Muscle of back (tissue), 11 donors: ENCODE measurements around the gene ADRM1. TPM values are rescaled to one million over a fixed set of nuclear protein-coding genes. Genes with fewer than 3 reads are reported as not detected.

Source experiments
- DNase-seq, 3 donors: peaks; one replicate each; pipeline versions ENCODE4 v3.0.0 to v3.0.0-alpha.2; 2013
- polyA plus RNA-seq, 10 donors: library from polyadenylated mRNA; unstranded; fragments of 120-200 nt; gene quantifications; one replicate each; pipeline ENCODE4 v1.2.1, GENCODE V29; 2013; ENCODE audit not compliant: insufficient read length in 10 of 10

Gene ADRM1
- polyA plus RNA-seq, 10 donors, result 42.4 to 60.8 (median 50.8) TPM

DNA sequence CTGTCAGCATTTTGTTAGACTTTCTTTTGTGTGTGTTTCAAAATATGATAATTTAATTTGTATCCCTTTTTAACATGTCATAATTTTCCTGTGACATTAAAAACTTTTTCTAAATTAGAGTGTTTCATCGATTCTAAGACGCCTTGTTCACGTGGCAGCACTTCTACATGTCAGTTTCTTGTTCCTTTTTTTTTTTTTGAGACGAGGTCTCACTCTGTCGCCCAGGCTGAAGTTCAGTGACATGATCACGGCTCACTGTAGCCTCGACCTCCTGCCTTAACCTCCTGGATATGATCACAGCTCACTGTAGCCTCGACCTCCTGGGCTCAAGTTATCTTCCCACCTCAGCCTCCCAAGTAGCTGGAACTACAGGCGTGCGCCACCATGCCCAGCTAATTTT lies 27.6 kb upstream of the ADRM1 start:
- DNase-seq, result no peak

DNA sequence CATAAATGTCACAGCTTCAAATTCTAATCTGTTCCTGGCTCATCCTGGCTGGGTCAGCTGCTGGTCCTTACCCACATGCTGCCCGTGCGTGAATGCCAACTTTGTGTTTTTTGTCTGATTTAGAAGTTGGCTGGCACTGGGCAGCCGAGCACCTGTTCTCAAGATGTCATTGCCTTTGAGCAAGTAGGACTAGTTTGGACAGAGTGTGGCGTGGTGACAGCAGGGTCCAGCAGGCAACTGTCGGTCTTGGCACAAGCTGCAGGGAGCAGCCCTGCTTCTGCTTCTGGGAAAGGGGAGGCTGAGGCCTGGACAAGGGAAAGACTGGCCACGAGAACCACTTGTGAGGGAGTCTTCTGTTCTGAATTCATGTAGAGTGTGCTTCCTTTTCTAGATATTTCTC lies 26.4 kb upstream of the ADRM1 start:
- DNase-seq, result peak; percentile 80 to 86 (median 84)

DNA sequence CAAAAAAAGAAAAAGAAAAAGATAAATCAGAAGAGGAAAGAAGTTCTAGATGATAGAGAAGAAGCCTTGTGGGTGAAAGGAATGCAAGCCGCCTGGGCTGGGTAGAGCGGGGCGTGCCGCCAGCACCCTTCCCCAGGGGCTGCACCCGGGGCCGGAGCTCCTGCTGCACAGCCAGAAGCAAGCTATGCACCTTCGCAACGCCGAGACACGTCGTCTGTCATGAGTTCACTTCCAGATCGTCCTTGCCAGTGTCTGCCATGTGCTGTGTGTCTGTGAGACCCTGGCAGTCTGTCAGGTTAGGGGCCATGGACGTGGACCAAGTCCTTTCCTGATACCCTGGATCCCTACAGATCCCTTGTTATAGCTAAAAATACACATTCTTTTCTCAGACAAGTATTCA lies 25.5 kb upstream of the ADRM1 start:
- no peak for DNase-seq

DNA sequence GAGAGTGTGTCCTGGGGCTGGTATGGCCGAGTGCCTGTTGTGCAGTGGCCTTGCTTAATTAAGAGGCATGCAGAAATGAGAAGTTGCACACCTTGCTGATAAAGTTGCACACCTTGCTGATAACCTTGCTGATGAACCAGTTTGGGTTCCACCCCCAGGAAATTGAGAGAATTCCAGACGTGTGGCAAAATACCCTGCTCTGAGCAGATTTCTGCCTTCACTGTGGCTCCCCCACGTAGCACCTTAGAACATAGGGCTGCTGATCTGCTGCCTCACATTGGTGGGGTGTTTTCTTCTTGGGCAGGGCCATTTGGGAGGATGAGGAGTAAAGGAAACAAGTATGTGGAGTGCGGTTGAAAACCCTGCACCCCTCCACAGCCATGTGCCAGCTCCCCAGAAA lies 22.5 kb upstream of the ADRM1 start:
- no peak for DNase-seq

DNA sequence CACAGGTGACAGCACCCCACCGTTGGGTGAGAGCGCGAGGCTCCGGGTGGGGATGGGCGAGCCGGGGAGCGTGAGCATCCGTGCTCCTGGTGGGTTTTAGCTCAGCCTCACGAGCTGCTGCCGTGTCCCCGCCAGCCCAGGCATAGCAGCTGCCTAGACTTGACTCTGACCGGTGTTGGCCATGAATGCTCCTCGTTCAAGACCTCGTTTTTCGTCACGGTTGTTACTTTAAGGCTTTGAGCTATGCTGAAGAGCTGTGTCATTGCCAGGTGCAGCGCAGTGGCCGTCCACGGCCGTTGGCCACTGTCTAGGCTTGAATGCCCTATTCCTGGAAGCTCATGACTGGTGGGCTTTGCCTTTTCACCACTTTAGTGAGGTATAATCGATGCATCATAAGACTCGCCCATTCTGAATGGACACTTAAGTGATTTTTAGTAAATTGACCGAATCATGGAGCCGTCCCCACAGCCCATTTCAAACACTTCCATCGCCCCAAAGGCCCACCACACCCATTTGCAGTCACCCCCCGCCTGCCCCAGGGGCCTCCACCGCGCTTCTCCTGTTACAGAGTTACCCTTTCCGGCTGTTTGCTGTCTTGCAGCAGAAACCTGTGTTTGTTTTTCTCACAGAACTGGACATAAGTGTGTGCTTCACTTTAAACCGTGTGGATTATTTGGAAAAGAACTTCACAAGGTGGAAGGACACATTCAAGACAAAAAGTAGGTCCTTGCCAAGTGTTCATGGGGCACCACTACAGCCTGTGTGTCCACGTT lies 21.4 kb upstream of the ADRM1 start:
- no peak for DNase-seq

DNA sequence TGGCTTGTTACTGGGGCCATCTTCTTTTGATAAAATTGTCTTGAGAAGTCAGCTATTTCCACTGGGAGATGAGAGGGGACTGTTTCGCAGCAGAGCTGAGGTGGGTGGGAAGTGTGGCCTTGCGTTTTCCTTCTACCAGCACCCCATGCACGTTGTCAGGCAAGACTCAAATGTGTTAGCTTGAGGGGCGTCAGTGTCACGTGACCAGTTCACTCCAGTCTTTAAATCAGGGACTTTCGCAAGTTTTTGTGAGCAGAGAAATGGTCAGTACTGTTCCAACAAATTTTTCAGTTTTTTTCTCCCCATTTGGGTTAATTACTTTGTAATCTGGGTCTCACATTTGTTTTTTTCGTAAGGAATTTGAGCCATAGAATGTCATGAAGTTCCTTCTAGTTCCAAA lies 20.7 kb upstream of the ADRM1 start:
- DNase-seq, result no peak

DNA sequence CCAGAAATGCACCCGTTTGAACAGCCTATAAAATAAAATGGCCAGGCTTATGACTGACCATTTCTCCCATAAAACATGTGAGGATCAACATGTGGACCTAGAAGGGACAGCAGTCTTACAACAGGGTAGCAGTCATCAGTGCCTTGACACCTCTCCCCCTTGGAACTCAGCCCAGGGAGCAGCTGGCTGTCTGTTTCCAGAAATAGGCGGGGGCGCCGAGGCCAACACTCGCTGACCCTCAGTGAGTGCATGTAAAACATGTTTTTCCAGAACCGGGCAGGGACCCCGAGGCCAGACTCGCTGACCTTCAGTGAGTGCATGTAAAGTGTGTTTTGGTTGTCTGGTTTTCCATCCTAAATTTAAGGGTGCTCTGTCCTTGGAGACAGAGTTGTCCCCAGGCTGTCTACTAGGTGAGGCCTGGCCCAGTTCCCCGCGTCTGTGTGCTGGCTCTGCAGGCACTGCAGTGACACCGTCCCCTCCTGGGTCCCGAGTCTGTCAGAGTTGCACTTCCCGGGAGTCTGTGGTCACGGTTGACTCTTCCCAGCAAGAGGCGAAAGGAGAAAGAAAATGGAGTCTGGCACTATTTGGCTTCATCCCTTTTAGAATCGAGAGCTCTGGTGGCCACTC lies 19.8 kb upstream of the ADRM1 start:
- DNase-seq, result peak; percentile 37 to 62 (median 53)

DNA sequence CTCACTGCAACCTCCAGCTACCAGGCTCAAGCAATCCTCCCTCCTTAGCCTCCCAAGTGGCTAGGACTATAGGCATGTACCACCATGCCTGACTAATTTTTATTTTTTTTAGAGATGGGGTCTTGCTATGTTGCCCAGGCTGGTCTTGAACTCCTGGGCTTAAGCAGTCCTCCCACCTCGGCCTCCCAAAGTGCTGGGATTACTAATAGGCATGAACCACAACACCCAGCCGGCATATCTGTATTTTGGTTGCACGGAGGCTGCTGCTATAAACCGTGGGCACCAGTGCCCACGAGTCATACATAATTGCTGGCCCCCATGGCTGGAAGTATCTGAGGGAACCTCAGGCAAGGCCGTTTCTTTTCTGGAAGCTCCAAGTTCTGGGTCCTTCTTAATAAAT lies 18.3 kb upstream of the ADRM1 start:
- DNase-seq, result no peak

DNA sequence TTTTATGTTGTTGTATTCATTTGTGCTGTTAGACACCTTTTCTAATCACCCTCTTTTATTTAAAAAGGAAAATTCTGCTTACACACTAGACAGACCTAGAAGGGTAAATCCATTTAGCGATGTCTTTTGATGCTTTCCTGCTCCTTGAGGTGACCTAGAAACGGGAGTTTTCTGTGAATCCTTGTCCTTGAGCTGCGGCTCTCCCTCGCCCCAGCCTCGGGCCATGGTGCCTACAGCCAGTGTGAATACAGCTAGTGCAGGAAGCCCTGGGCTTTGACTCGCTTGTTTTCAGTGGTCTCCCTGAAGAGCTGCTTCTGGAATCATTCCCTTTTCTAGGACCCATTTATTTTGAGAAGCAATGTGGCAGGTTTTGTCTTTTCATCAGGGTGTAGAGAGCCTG lies 17.6 kb upstream of the ADRM1 start:
- no peak for DNase-seq

DNA sequence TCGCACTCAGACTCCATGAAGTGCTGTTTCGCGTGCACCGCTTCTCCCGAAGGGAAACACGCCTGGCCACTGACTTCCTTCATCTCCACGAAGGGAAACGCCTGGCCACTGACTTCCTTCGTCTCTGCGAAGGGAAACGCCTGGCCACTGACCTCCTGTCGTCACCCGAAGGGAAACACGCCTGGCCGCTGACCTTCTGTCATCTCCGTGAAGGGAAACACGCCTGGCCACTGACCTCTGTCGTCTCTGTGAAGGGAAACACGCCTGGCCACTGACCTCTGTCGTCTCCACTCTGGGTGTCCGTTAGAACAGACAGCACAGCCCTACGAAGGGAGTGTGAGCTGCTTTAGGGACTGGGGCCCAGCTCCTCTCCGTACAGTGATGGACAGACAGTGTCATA lies 17.1 kb upstream of the ADRM1 start:
- DNase-seq, result peak in 1 of 3 donors; percentile 40

DNA sequence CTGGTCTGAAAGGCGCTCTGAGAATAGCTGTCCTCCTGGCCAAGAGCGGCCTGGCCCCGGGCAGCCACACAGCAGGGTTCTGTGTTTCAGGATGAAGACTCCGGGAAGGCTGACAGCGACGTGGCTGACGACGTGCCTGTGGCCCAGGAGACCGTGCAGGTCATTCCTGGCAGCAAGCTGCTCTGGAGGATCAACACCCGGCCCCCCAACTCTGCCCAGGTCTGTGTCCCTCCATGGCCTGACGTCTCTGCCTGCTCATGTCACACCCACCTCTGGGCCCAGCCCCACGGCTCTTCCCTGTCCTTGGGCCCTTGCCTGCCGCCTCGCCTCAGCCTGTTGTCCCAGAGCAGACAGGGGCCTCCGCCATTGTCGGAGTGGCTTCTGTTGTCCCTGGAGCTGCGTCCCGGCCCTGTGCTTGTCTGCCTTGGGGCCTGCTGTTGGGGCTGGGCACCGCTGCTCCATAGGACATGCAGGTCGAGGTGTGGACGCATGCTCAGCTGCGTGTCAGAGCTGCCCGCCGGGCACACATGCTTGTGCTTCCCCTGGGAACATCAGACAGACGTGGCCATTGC lies 16.2 kb upstream of the ADRM1 start:
- no peak for DNase-seq

DNA sequence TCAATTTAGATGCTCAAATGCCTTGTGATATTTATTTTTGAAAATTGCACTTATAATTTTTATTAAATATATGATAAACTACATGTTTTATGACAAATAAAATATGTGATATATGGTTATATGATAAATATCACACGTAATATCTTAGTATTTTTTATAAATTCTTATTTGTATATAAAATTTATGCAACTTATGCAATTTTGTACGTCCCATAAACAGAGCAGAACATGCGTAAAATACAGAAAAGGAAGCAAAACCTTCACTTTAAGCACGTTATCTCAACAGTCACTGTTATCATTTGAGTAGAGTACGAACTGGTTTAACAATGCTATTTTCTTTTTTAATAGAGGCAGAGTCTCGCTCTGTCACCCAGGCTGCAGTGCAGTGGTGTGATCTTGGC lies 15.7 kb upstream of the ADRM1 start:
- DNase-seq, result no peak

DNA sequence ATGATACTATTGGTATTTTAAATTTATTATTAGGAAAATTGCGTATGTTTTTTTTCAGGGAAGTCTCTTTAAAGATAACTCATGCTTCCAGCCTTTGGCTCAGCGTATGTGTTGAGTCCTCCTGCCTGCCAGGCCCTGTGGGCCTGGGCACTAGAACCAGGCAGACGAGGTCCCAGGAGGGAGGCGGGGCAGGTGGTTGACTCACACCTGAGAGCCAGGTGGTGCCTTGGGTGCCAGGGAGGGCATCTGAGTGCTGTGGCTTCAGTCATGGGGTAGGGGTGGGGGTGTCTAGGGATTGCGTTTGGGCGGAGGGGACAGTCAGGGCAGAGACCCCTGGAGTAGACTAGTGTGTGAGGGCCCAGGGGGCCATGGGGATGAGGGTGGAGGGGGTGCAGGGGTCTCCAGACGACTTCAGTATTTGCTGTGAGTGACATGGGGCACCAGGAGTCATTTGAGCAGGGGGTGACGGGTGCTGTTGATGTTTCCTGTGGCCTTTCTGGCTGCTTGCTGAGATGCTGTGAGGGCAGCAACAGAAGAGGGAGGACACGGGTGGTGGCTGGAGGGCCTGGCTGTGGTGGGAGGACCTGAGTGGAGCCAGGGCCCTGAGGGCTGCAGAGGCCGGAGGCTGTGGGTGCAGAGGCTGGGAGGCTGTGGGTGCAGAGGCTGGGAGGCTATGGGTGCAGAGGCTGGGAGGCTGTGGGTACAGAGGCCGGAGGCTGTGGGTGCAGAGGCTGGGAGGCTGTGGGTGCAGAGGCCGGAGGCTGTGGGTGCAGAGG lies 14.8 kb upstream of the ADRM1 start:
- DNase-seq, result no peak

DNA sequence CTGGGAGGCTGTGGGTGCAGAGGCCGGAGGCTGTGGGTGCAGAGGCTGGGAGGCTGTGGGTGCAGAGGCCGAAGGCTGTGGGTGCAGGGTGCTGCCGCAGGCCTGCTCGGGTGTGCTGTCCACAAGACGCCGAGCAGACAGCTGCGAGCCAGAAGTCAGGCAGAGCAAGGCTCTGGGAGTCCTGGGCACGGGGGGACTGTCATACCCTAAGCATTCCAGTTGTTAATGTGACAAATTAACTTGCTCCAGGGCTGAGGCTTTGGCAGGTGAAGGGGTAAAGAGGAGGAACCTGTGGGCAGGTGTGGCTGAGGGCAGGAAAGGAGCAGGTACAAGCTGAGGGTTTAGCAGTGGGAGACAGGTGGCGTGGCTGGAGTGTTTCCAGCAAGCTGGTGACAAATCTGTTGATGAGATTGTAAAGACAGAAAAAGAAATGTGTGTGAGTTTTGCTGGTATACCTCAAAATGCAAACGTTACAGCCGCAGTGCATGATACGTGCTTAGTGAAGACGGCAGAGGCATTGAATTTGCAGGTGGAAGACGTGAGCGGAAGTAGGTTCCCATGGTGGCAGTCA lies 14.2 kb upstream of the ADRM1 start:
- DNase-seq, result no peak

DNA sequence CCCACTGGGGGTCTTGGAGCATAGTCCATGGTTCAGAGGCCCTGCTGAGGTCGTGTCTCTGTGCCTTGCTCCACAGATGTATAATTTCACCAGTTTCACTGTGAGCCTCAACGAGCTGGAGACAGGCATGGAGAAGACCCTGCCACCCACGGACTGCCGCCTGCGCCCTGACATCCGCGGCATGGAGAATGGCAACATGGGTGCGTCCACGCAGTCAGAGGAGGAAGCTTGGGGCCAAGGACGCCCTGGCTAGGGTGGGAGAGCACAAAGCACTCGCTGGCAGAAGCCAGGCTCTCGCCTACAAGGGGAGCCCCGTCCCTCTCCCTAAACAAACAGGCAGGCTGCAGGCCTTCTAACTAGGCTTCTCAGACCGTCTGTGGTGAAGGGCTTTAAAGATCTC lies 13.7 kb upstream of the ADRM1 start:
- no peak for DNase-seq

DNA sequence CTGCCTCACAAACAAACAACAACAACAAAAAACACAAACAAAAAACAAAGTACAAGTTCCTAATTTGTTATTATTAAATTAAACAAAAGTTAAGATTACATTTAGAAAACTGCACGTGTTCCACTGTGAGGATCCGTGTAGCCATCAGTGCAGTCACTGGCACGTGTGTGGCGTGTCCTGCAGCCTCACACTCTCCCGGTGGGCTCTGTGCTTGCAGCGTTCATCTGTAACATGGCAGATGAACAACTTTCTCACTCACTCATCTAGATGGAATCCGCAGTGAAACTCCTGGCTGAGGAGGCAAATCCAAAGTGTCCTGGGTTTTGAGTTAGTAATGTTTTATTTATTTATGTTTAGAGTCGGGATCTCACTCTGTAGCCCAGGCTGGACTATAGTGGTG lies 12.9 kb upstream of the ADRM1 start:
- DNase-seq, result no peak

DNA sequence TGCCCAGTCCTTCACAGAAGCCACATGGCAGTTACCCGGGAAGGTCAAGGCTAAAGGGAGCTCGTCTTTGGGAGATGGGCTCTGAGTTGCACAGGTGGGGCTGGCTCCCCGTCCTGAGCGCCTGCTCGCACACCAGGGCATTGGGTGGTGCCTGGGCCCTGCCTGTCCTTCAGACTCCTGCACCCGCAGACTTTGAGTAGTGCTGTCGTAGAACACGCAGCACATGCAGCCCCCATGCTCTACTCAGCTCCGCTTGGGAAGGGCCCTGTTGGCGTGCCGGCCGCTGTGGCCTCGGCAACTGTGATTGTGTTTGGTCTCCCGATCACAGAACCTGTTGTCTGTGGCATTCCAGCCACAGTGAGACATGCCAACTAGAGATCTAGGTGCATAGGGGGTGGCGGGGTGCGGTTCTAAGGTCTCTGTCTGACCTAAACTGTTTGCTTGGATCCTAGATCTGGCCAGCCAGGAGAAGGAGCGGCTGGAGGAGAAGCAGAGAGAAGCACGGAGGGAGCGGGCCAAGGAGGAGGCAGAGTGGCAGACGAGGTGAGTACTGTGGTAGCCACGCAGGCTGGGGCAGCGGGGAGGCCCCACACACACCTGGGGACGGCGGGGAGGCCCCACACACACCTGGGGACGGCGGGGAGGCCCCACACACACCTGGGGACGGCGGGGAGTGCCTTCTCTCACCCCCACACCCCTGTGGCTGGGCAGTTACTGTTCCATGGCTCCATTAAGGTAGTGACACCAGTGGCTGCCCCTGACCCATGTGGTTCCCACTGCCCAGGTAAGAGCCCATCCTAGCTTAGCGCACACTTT lies 11.3 kb upstream of the ADRM1 start:
- no peak for DNase-seq

DNA sequence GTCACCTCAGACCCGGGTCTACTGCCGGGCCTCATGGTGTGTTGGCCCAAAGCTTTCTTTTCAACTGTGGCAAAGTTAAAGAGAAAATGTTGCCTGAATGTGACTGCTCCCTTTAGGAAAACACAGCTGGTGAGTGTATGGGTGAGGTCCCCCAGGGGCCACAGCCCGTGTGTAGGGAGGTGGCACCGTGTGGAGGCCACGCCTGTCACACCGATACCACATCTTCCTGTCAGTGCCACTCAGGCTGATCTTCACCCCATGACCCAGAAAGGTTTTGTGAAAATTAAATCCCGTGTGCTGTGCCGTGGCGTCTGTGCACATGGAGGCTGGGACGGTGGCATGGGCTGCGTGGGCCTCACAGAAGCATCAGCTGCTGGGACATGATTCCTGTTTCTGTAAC lies 10.7 kb upstream of the ADRM1 start:
- no peak for DNase-seq

DNA sequence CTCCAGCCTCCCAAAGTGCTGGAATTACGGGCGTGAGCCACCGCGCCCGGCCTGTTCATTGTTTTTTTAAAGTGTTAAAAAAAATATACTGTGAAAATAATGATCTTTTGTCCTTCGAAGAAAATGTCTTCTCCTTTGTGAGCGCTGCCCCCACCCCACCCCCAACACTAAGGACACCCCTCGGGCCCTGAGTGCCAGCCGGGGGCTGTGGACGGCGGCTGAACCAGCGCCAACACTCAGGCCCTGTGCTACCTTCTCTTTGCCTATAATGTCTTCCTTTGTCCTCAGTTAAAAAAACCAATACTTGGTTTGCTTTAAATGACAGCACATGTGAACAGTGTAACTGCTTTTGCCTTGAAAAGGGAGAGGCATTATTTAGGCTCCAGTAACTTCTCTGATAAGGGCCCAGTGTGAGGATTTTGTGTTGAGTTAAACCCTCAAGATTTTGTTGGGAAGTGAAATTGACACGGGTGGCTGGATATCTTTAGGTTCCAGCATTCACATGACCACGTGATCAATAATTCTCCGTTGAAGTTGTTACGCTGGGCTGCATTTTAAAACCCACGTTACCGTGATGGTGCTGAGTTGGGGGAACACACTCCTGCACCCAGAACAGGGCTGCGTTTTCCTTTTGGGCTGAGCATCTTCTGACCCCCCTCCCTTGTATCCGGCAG lies 9.5 kb upstream of the ADRM1 start:
- DNase-seq, result no peak

DNA sequence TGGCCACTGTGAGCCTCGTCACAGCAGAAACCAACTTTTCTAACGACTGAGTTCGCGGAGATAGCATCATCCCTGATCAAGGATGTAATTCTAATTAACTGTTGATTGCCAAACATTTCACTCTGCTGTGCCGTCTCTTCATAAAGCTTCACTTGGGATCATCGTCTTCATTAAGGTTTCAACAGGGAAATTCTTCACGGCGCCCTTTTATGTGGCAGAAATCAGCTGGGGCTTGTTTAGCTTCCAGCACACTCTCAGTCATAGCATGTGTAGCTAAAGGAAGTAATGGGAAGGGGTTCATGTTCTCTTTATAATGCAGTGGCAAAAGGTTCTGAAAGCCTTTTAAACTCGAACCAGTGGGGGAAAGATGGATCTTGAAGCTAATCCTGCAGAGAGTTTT lies 8.9 kb upstream of the ADRM1 start:
- DNase-seq, result no peak

DNA sequence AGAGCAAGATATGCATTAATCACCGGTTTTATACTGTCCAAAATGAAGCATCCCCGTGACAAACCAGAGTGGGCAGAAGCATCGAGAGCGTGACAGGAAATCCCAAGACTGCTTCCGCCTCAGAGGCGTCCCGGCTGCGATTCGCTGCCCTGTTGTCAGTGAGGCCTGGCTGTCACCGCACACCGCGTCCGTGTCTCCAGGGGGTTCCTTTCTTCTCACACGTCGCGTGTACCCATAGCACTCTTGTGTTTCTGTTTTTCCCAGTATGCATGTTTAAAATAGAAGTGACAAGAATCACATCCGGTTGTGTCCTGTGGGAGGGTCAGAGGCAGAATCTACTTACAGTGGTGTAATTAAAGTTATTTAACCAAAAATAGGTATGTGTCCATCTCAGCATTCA lies 8.3 kb upstream of the ADRM1 start:
- DNase-seq, result no peak
